Adrenal gland (tissue), 5 donors: ENCODE measurements around the gene SMARCE1.

Source experiments
- POLR2A ChIP-seq, 2 donors: fragments of 450-650 bp; IDR thresholded peaks; one replicate each; pipeline ENCODE4 v1.6.1; 2017; ENCODE audit warnings: antibody characterized with exemption in 2 of 2, mild to moderate bottlenecking in 2 of 2, moderate library complexity in 1 of 2
- TF ChIP-seq, protein P1 (sequence below), 6 experiments: fragments of 450-650 bp in 4 of 6; fragments of 200-600 bp in 2 of 6; sonication (generic) in 1 of 6; IDR thresholded peaks; 1 replicate in 5 of 6; 2 replicates in 1 of 6; pipeline versions ENCODE4 v1.5.1 to v1.8.0; 2016 to 2021; ENCODE audit warnings: antibody characterized with exemption in 6 of 6, mild to moderate bottlenecking in 2 of 6, moderate library complexity in 1 of 6
- donor health status: DM: no; HTN: no; CAD: no.

- TF ChIP-seq, protein P1, sequence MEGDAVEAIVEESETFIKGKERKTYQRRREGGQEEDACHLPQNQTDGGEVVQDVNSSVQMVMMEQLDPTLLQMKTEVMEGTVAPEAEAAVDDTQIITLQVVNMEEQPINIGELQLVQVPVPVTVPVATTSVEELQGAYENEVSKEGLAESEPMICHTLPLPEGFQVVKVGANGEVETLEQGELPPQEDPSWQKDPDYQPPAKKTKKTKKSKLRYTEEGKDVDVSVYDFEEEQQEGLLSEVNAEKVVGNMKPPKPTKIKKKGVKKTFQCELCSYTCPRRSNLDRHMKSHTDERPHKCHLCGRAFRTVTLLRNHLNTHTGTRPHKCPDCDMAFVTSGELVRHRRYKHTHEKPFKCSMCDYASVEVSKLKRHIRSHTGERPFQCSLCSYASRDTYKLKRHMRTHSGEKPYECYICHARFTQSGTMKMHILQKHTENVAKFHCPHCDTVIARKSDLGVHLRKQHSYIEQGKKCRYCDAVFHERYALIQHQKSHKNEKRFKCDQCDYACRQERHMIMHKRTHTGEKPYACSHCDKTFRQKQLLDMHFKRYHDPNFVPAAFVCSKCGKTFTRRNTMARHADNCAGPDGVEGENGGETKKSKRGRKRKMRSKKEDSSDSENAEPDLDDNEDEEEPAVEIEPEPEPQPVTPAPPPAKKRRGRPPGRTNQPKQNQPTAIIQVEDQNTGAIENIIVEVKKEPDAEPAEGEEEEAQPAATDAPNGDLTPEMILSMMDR (IDR thresholded peaks at IDR 0.05): no peak
- TF ChIP-seq POLR2A (IDR thresholded peaks at IDR 0.05): no peak
These were observed 18.7 kb upstream of the SMARCE1 start for GRCh38 chr17:40666331-40666730.
